DND-41 (cell line): ENCODE measurements around the gene MTREX.
A peak's percentile ranks its signal among the peaks of the same experiment; 100 is the strongest.

Experiments
- ATAC-seq: fragments of 200-7000 bp; cut with Tn5 transposase; 3 replicates; pipeline ENCODE4 v1.9.1; 2021; ENCODE audit warnings: low read depth; ENCODE audit not compliant: insufficient read depth
- DNase-seq: peaks from one replicate; pipeline ENCODE4 v3.0.0-alpha.2; 2020
- H2AFZ ChIP-seq: 2 replicates; pipeline ENCODE4 v1.6.0; 2012; ENCODE audit warnings: low read depth, low read length
- H3K27ac ChIP-seq: 2 replicates; pipeline ENCODE4 v1.5.1; 2012; ENCODE audit warnings: low read length, inconsistent platforms
- H3K27me3 ChIP-seq: fragments of 200-600 bp; sonication (generic); 2 replicates; pipeline ENCODE4 v1.6.0; 2012; ENCODE audit warnings: low read length, mild to moderate bottlenecking, inconsistent platforms; ENCODE audit not compliant: insufficient read depth, poor library complexity
- H3K36me3 ChIP-seq: 2 replicates; pipeline ENCODE4 v1.5.1; 2012; ENCODE audit warnings: low read length, inconsistent platforms; ENCODE audit not compliant: insufficient read depth
- H3K4me1 ChIP-seq: 2 replicates; pipeline ENCODE4 v1.5.1; 2012; ENCODE audit warnings: mild to moderate bottlenecking, low read length; ENCODE audit not compliant: insufficient read depth
- H3K4me2 ChIP-seq: 2 replicates; pipeline ENCODE4 v1.6.0; 2012; ENCODE audit warnings: mild to moderate bottlenecking, moderate library complexity, low read length, inconsistent platforms; ENCODE audit not compliant: insufficient read depth
- H3K4me3 ChIP-seq, 2 experiments: fragments of 200-600 bp in 1 of 2; shearing (Covaris generic) in 1 of 2; 2 replicates each; pipeline ENCODE4 v1.5.1; 2012 to 2016; ENCODE audit warnings: inconsistent platforms in 2 of 2, low read length in 2 of 2, mild to moderate bottlenecking in 2 of 2, low read depth in 1 of 2, moderate library complexity in 1 of 2
- H3K79me2 ChIP-seq: 2 replicates; pipeline ENCODE4 v1.6.0; 2012; ENCODE audit warnings: low read length, inconsistent platforms; ENCODE audit not compliant: insufficient read depth
- H3K9ac ChIP-seq: 2 replicates; pipeline ENCODE4 v1.6.0; 2012; ENCODE audit warnings: low read depth, mild to moderate bottlenecking, inconsistent platforms, low read length, moderate library complexity
- H3K9me3 ChIP-seq: 2 replicates; pipeline ENCODE4 v1.5.1; 2012; ENCODE audit warnings: low read length, moderate library complexity, mild to moderate bottlenecking, inconsistent platforms; ENCODE audit not compliant: insufficient read depth, severe bottlenecking
- H4K20me1 ChIP-seq: 2 replicates; pipeline ENCODE4 v1.6.0; 2012; ENCODE audit warnings: low read length; ENCODE audit not compliant: insufficient read depth
- CTCF ChIP-seq: IDR thresholded peaks from 2 replicates; pipeline ENCODE4 v1.5.1; 2012; ENCODE audit warnings: borderline replicate concordance, low read length, moderate library complexity, mild to moderate bottlenecking; ENCODE audit not compliant: poor library complexity, severe bottlenecking; ENCODE audit errors: extremely low read depth
- EZH2 ChIP-seq: IDR thresholded peaks from 3 replicates; pipeline ENCODE4 v1.6.1; 2012; ENCODE audit warnings: borderline replicate concordance, low read depth, mild to moderate bottlenecking, moderate library complexity, low read length, inconsistent platforms; ENCODE audit not compliant: severe bottlenecking

The MTREX gene

DNA sequence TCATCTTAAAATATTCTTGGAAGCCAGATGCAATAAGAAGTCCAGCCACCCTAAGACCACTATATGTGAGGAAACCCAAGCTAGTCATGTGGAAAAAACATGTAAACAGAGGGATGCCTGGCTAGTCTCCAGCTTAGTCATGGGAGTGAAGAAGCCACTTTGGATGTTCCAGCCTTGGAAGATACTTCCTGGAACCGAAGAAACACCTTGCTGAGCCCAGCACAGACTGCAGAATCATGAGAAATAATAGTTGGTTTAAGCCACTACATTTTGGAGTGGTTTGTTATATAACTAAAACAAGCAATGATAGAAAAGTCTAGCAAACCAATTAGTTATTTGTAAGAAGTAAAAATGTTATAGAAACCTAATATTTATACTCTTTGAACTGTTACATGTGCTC is 12.9 kb upstream of the MTREX start:
- Histone ChIP-seq H3K27ac (no peak overlapping the region), H3K36me3 (peaks cover 81% of the 10 kb centered on the region), H3K4me2 (no peak overlapping the region), H3K9me3 (no peaks in the 10 kb centered on the region), H3K27me3 (no peaks in the 10 kb centered on the region), H3K79me2 (peaks cover 14% of the 10 kb centered on the region), H2AFZ (no peak overlapping the region), H3K4me1 (no peaks in the 10 kb centered on the region), H3K4me3 (no peak overlapping the region), H3K9ac (no peak overlapping the region), H4K20me1 (peaks cover 5% of the 10 kb centered on the region; the same call in 1 of the 2 replicates)
- TF ChIP-seq CTCF (no peak), EZH2 (no peak)
- no peak for DNase-seq
- no peak for ATAC-seq

DNA sequence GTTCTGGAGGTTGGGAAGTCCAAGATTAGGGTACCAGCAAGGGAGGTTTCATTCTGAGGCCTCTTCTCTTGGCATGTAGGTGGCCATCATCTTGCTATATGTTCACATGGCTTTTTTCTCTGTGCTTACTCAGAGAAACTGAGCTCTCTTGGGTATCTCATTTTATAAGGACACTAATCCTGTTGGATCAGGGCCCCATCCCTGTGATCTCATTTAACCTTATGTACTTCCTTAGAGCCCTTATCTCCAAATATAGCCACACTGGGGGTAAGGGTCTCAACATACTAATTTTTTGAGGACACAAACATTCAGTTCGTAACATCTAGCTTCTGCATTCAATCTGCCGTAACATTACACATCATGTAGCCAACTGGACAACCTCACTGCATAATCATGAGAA is 6.9 kb upstream of the MTREX start:
- Histone ChIP-seq H3K9ac (no peak overlapping the region), H3K79me2 (peaks cover 70% of the 10 kb centered on the region), H3K36me3 (peaks cover 37% of the 10 kb centered on the region), H4K20me1 (peaks cover 7% of the 10 kb centered on the region; the same call in 1 of the 2 replicates), H3K9me3 (no peaks in the 10 kb centered on the region), H3K27me3 (no peaks in the 10 kb centered on the region), H3K27ac (no peak overlapping the region), H3K4me2 (no peak overlapping the region), H2AFZ (no peak overlapping the region), H3K4me3 (no peak overlapping the region), H3K4me1 (peaks cover 18% of the 10 kb centered on the region)
- TF ChIP-seq CTCF (no peak), EZH2 (no peak)
- ATAC-seq (no peak), DNase-seq (no peak)

- H3K4me3 ChIP-seq, result no peak overlapping the region
- DNase-seq (no peak), ATAC-seq (no peak)
- no peak overlapping the region for H3K27ac ChIP-seq
- peaks cover 29% of the 10 kb centered on the region for H3K4me1 ChIP-seq
- peaks cover 13% of the 10 kb centered on the region; the same call in 1 of the 2 replicates for H4K20me1 ChIP-seq
- no peak overlapping the region for H2AFZ ChIP-seq
- peaks cover 17% of the 10 kb centered on the region for H3K36me3 ChIP-seq
- H3K4me2 ChIP-seq, result no peak overlapping the region
- peaks cover 89% of the 10 kb centered on the region for H3K79me2 ChIP-seq
- no peak overlapping the region for H3K9ac ChIP-seq
- H3K9me3 ChIP-seq, result no peaks in the 10 kb centered on the region
- H3K27me3 ChIP-seq, result no peaks in the 10 kb centered on the region
- no peak for TF ChIP-seq CTCF
Observed at GRCh38 chr5:55303238-55303690, 4.5 kb upstream of the MTREX start.

DNA sequence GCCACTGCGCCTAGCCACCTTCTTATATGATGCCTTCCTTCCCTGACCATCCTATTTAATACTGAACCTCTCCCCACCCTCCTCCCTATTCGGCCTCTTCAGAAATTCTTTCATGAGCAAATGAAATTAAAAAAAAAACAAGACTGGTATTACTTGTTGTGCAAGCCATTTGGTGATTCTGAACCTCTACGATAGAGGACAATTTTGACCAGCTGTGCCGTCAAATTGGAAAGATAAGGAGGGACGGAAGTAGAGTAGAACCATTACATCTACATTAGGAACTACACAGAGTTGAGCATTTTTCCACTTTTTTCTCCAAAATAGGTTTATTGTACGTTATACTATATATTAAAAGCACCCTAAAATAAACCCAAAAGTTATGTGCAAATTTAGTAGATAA is 3.2 kb upstream of the MTREX start:
- Histone ChIP-seq H3K36me3 (peaks cover 12% of the 10 kb centered on the region), H2AFZ (no peak overlapping the region), H3K9me3 (no peaks in the 10 kb centered on the region), H3K27ac (no peak overlapping the region), H3K9ac (no peak overlapping the region), H4K20me1 (peaks cover 8% of the 10 kb centered on the region; the same call in 1 of the 2 replicates), H3K4me1 (peaks cover 38% of the 10 kb centered on the region), H3K27me3 (no peaks in the 10 kb centered on the region), H3K79me2 (peaks cover 96% of the 10 kb centered on the region), H3K4me3 (no peak overlapping the region), H3K4me2 (peak overlapping the region; percentile 92; the same call in 1 of the 2 replicates)
- no peak for TF ChIP-seq CTCF
- no peak for TF ChIP-seq EZH2
- ATAC-seq (no peak), DNase-seq (no peak)
